Loucy (cell line): ENCODE data around the gene LGALS3BP.

Experiments used
- H2AFZ ChIP-seq: fragments of 200-600 bp; sonication (generic); 2 replicates; pipeline ENCODE4 v1.6.0; 2016; ENCODE audit warnings: antibody characterized with exemption, mild to moderate bottlenecking, low read length, moderate library complexity
- H3F3A ChIP-seq: fragments of 200-600 bp; 2 replicates; pipeline ENCODE4 v1.6.0; 2016; ENCODE audit warnings: antibody characterized with exemption, low read depth, mild to moderate bottlenecking
- H3K27me3 ChIP-seq: fragments of 200-600 bp; sonication (generic); 2 replicates; pipeline ENCODE4 v1.6.1; 2014; ENCODE audit warnings: low read length, mild to moderate bottlenecking; ENCODE audit not compliant: insufficient read depth, poor library complexity, severe bottlenecking
- H3K36me3 ChIP-seq: fragments of 200-600 bp; sonication (generic); 2 replicates; pipeline ENCODE4 v1.6.1; 2016; ENCODE audit warnings: low read length; ENCODE audit not compliant: insufficient read depth
- H3K4me1 ChIP-seq: fragments of 200-600 bp; sonication (generic); 2 replicates; pipeline ENCODE4 v1.5.1; 2014; ENCODE audit warnings: low read length, mild to moderate bottlenecking; ENCODE audit not compliant: insufficient read depth, poor library complexity, severe bottlenecking
- H3K4me2 ChIP-seq: fragments of 200-600 bp; sonication (generic); 2 replicates; pipeline ENCODE4 v1.6.0; 2014; ENCODE audit warnings: antibody characterized with exemption, low read length, low read depth, mild to moderate bottlenecking; ENCODE audit not compliant: poor library complexity, severe bottlenecking
- H3K4me3 ChIP-seq: fragments of 200-600 bp; sonication (generic); 2 replicates; pipeline ENCODE4 v1.5.1; 2014; ENCODE audit warnings: low read length, mild to moderate bottlenecking, mixed read lengths; ENCODE audit not compliant: poor library complexity, severe bottlenecking
- H3K79me2 ChIP-seq: fragments of 200-600 bp; sonication (generic); 2 replicates; pipeline ENCODE4 v1.6.1; 2014; ENCODE audit warnings: low read length; ENCODE audit not compliant: insufficient read depth
- H3K9ac ChIP-seq: fragments of 200-600 bp; sonication (generic); 2 replicates; pipeline ENCODE4 v1.6.0; 2014; ENCODE audit warnings: mild to moderate bottlenecking, low read depth, low read length, moderate library complexity; ENCODE audit not compliant: poor library complexity, severe bottlenecking
- H3K9me2 ChIP-seq: fragments of 200-600 bp; sonication (generic); replicated peaks from 2 replicates; pipeline ENCODE4 v1.6.1; 2016; ENCODE audit warnings: low read depth, low read length, mixed read lengths
- H3K9me3 ChIP-seq: fragments of 200-600 bp; sonication (generic); 2 replicates; pipeline ENCODE4 v1.6.1; 2014; ENCODE audit warnings: mild to moderate bottlenecking, antibody characterized with exemption, low read length, low read depth; ENCODE audit not compliant: insufficient read depth
- H4K20me1 ChIP-seq: fragments of 200-600 bp; sonication (generic); 2 replicates; pipeline ENCODE4 v1.6.0; 2014; ENCODE audit warnings: antibody characterized with exemption, low read length, mild to moderate bottlenecking; ENCODE audit not compliant: insufficient read depth, poor library complexity, severe bottlenecking
- EZH2phosphoT487 ChIP-seq: fragments of 200-600 bp; IDR thresholded peaks from 2 replicates; pipeline ENCODE4 v1.6.1; 2018; ENCODE audit warnings: antibody characterized with exemption, mild to moderate bottlenecking, moderate library complexity, borderline replicate concordance
- TF ChIP-seq, protein P1 (sequence below): fragments of 200-600 bp; sonication (generic); conservative IDR thresholded peaks from 2 replicates; pipeline ENCODE4 v1.5.1; 2014; ENCODE audit warnings: mild to moderate bottlenecking, antibody characterized with exemption, low read length

Gene LGALS3BP

DNA sequence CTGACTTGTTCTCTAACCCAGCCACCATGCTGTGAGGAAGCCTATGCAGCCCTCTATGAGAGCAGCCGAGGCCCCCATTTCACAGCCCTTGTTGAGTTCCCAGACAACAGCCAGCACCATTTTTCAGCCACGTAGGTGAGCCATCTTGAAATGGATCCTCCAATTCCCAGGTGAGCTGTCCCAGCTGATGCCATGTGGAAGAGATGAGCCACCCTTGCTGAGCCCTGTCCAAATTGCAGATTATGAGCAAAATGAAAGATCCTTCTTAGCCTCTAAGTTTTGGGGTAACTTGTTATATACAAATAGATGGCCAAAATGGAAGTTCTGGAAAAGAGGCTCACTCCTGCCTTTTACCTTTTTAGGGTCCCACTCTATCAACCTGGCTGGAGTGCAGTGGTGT is 28.9 kb downstream of the LGALS3BP start:
- Histone ChIP-seq H3K79me2 (no peaks in the 10 kb centered on the region), H2AFZ (no peak overlapping the region), H3K9ac (no peak overlapping the region), H3K27me3 (no peaks in the 10 kb centered on the region), H3F3A (no peaks in the 10 kb centered on the region), H3K9me3 (no peaks in the 10 kb centered on the region), H3K9me2 (no peaks in the 10 kb centered on the region), H4K20me1 (no peaks in the 10 kb centered on the region), H3K4me3 (no peak overlapping the region), H3K4me1 (no peaks in the 10 kb centered on the region), H3K4me2 (no peak overlapping the region), H3K36me3 (no peaks in the 10 kb centered on the region)
- TF ChIP-seq EZH2phosphoT487: no peak
- TF ChIP-seq, protein P1, sequence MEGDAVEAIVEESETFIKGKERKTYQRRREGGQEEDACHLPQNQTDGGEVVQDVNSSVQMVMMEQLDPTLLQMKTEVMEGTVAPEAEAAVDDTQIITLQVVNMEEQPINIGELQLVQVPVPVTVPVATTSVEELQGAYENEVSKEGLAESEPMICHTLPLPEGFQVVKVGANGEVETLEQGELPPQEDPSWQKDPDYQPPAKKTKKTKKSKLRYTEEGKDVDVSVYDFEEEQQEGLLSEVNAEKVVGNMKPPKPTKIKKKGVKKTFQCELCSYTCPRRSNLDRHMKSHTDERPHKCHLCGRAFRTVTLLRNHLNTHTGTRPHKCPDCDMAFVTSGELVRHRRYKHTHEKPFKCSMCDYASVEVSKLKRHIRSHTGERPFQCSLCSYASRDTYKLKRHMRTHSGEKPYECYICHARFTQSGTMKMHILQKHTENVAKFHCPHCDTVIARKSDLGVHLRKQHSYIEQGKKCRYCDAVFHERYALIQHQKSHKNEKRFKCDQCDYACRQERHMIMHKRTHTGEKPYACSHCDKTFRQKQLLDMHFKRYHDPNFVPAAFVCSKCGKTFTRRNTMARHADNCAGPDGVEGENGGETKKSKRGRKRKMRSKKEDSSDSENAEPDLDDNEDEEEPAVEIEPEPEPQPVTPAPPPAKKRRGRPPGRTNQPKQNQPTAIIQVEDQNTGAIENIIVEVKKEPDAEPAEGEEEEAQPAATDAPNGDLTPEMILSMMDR: no peak

DNA sequence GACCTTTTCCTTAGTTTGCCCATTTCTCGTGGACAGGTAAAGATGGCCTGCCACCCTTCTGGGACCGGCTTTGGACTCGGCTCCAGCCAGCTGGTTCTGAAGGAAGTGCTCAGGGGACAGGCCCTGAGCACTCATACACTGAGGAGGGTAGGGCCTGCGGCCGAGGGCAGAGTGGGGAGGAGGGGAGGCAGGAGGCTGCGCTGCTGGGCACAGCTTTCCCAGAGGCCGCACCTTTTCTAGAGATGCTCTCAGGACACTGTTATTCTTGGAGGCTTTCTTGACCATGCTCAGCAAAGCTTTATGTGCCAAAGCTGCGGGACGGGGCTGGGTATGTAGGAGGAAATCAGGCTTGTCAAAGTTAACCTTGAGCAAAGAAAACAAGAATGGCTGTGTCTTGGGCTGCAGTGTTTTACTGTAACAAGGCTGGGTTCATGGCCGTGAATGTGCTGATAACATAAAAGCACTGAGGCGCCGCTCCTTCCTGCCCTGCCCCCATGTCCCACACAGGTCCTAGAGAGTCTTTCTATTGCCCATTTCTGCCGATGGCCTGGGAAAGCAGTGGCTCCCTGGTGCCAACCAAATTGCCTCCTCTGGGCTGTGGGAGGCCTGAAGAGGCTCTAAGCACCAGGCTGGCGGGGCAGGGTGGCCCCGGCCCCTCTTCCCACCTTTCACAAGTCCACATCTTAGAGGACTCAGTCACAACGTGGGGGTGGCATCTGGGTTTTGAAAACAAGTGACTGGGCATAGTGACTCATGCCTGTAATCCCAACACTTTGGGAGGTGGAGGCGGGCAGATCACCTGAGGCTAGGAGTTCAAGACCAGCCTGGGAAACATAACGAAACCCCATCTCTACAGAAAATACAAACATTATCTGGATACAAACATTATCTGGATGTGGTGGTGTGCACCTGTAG is 32.2 kb downstream of the LGALS3BP start:
- Histone ChIP-seq H4K20me1 (no peaks in the 10 kb centered on the region), H3F3A (no peaks in the 10 kb centered on the region), H3K9ac (no peak overlapping the region), H3K9me2 (no peaks in the 10 kb centered on the region), H2AFZ (no peak overlapping the region), H3K9me3 (no peaks in the 10 kb centered on the region), H3K4me3 (no peak overlapping the region), H3K36me3 (no peaks in the 10 kb centered on the region), H3K4me1 (no peaks in the 10 kb centered on the region), H3K27me3 (no peaks in the 10 kb centered on the region), H3K4me2 (no peak overlapping the region), H3K79me2 (no peaks in the 10 kb centered on the region)
- no peak for TF ChIP-seq EZH2phosphoT487
- TF ChIP-seq, protein P1: no peak

DNA sequence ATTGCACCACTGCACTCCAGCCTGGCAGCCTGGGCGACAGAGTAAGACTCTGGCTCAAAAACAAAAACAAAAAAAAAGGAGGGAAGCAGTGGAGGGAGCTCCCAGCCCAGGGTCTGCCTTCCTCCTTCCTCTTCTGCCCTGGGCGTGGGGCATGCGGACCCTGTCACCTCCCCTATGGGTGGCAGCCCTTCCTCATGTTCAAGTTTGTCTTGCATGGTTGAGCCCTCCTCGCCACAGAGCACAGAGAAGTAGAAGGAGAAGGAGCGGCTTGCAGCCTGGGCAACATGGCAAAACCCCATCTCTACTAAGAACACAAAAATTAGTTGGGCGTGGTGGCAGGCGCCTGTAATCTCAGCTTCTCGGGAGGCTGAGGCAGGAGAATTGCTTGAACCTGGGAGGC is 33.1 kb downstream of the LGALS3BP start:
- no peak overlapping the region for H3K4me2 ChIP-seq
- H3K9me3 ChIP-seq: no peaks in the 10 kb centered on the region
- no peaks in the 10 kb centered on the region for H3K36me3 ChIP-seq
- H3K79me2 ChIP-seq: no peaks in the 10 kb centered on the region
- H2AFZ ChIP-seq: no peak overlapping the region
- no peak overlapping the region for H3K4me3 ChIP-seq
- H3K9me2 ChIP-seq: no peaks in the 10 kb centered on the region
- H3K9ac ChIP-seq: no peak overlapping the region
- no peaks in the 10 kb centered on the region for H4K20me1 ChIP-seq
- no peaks in the 10 kb centered on the region for H3K27me3 ChIP-seq
- no peaks in the 10 kb centered on the region for H3K4me1 ChIP-seq
- no peaks in the 10 kb centered on the region for H3F3A ChIP-seq
- TF ChIP-seq, protein P1: no peak
- no peak for TF ChIP-seq EZH2phosphoT487
